Fibroblast of lung (primary cell): ENCODE results near the gene MRTO4.

Experiments
- CTCF ChIP-seq, 2 donors: IDR thresholded peaks in 1 of 2; conservative IDR thresholded peaks in 1 of 2; 1 replicate in 1 of 2; 2 replicates in 1 of 2; pipeline ENCODE4 v1.5.1; 2011 to 2012; ENCODE audit warnings: low read length in 2 of 2, control low read depth in 1 of 2, inconsistent platforms in 1 of 2, low read depth in 1 of 2, mild to moderate bottlenecking in 1 of 2
- EZH2 ChIP-seq: IDR thresholded peaks from 2 replicates; pipeline ENCODE4 v1.5.1; 2012; ENCODE audit warnings: low read length, control low read depth, mild to moderate bottlenecking; ENCODE audit errors: missing control alignments

- no peak for TF ChIP-seq CTCF (conservative IDR thresholded peaks at IDR 0.05 in 1 of 2, IDR thresholded peaks at IDR 0.05 in 1 of 2; ENCODE audit: low read depth in 1 of 2, low read length in 2 of 2)
- TF ChIP-seq EZH2 = no peak
These were observed 20.5 kb downstream of the MRTO4 start for GRCh38 chr1:19272064-19272463.
